WERI-Rb-1 (cell line): ENCODE measurements around the gene MOGAT1.

Experiments
- DNase-seq: peaks from one replicate; pipeline ENCODE4 v3.0.0-alpha.2; 2020
- H3K27ac ChIP-seq: fragments of 250-450 bp; sonication (Bioruptor Pico); 2 replicates; pipeline ENCODE4 v1.5.1; 2020; ENCODE audit warnings: mild to moderate bottlenecking, moderate library complexity
- H3K27me3 ChIP-seq: fragments of 250-450 bp; sonication (Bioruptor Pico); 2 replicates; pipeline ENCODE4 v1.5.1; 2021; ENCODE audit warnings: mild to moderate bottlenecking, low read depth, moderate library complexity; ENCODE audit not compliant: insufficient read depth, severe bottlenecking
- H3K36me3 ChIP-seq: fragments of 250-450 bp; sonication (Bioruptor Pico); 2 replicates; pipeline ENCODE4 v1.5.1; 2020; ENCODE audit warnings: mild to moderate bottlenecking, moderate library complexity
- H3K4me3 ChIP-seq: 2 replicates; pipeline ENCODE4 v1.5.1; 2011; ENCODE audit warnings: low read depth, mild to moderate bottlenecking, control low read depth, low read length
- H3K9me3 ChIP-seq: fragments of 250-450 bp; sonication (Bioruptor Pico); 2 replicates; pipeline ENCODE4 v1.5.1; 2021; ENCODE audit warnings: mild to moderate bottlenecking, moderate library complexity; ENCODE audit not compliant: severe bottlenecking
- TF ChIP-seq, protein P1 (sequence below): IDR thresholded peaks from 2 replicates; pipeline ENCODE4 v1.5.1; 2011; ENCODE audit warnings: low read depth, mild to moderate bottlenecking, control low read depth, inconsistent platforms, low read length

The MOGAT1 gene

DNA sequence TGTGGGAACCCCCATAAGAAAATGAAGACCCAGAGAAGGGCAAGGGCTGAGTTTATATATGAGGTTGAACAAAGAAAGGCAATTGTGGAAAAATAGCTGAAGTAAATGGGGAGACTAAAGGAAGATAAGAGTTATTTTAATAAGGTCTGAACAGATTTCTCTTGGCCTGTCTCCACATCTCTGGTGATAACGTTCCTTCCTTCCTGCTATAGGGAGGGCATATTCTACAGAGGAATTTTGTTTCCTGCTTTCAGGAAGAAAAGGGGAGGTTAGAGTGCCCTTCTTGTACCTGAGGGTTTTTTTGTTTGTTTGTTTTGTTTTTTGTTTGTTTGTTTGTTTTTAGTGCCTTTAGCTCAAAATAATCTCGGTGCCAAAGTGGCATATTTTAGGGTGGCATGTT, 31.6 kb downstream of the MOGAT1 start:
- Histone ChIP-seq H3K36me3 (no peaks in the 10 kb centered on the region), H3K27me3 (no peaks in the 10 kb centered on the region), H3K27ac (no peak overlapping the region), H3K4me3 (no peak overlapping the region), H3K9me3 (no peaks in the 10 kb centered on the region)
- DNase-seq, result no peak
- TF ChIP-seq, protein P1, sequence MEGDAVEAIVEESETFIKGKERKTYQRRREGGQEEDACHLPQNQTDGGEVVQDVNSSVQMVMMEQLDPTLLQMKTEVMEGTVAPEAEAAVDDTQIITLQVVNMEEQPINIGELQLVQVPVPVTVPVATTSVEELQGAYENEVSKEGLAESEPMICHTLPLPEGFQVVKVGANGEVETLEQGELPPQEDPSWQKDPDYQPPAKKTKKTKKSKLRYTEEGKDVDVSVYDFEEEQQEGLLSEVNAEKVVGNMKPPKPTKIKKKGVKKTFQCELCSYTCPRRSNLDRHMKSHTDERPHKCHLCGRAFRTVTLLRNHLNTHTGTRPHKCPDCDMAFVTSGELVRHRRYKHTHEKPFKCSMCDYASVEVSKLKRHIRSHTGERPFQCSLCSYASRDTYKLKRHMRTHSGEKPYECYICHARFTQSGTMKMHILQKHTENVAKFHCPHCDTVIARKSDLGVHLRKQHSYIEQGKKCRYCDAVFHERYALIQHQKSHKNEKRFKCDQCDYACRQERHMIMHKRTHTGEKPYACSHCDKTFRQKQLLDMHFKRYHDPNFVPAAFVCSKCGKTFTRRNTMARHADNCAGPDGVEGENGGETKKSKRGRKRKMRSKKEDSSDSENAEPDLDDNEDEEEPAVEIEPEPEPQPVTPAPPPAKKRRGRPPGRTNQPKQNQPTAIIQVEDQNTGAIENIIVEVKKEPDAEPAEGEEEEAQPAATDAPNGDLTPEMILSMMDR, result no peak

DNA sequence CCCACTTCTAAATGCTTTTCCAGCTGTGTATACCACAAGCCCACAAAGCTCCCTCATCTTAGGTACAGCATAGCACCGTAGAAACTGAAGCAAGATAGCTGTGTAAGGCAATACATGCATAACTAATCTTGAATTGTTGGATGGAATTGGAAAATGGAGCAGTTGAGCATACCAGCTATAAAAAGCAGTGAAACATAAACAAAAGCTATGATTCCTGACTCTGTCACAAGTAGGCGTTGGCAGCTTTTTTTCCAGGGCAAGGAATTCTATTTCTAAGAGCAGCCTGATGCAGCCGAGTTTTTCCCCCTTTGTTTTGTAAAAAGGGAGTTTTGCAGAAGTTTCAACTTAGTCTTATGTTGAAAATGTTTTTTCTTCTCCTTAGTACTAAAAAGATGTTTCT, 32.4 kb downstream of the MOGAT1 start:
- Histone ChIP-seq H3K27me3 (no peaks in the 10 kb centered on the region), H3K36me3 (no peaks in the 10 kb centered on the region), H3K9me3 (no peaks in the 10 kb centered on the region), H3K27ac (no peak overlapping the region), H3K4me3 (no peak overlapping the region)
- TF ChIP-seq, protein P1, result no peak
- DNase-seq, result no peak

DNA sequence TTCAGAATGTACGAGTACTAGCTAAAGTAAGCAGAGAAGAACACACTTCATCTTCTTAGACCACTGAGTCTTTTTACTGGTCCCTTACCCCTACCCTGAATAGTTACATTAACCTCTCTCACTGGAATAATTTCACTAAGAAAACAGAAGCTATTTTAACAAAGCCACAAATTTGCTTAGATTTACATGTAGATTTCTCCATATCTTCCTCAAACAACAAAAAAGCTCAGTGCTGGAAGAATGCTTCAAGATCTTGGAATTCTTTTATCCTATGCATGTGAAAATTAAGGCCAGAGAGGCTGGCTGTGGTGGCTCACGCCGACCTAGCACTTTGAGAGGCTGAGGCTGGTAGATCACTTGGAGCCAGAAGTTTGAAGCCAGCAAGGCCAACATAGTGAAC, 35.2 kb downstream of the MOGAT1 start:
- Histone ChIP-seq H3K27ac (no peak overlapping the region), H3K4me3 (no peak overlapping the region), H3K27me3 (no peaks in the 10 kb centered on the region), H3K9me3 (no peaks in the 10 kb centered on the region), H3K36me3 (no peaks in the 10 kb centered on the region)
- no peak for DNase-seq
- TF ChIP-seq, protein P1, result no peak

DNA sequence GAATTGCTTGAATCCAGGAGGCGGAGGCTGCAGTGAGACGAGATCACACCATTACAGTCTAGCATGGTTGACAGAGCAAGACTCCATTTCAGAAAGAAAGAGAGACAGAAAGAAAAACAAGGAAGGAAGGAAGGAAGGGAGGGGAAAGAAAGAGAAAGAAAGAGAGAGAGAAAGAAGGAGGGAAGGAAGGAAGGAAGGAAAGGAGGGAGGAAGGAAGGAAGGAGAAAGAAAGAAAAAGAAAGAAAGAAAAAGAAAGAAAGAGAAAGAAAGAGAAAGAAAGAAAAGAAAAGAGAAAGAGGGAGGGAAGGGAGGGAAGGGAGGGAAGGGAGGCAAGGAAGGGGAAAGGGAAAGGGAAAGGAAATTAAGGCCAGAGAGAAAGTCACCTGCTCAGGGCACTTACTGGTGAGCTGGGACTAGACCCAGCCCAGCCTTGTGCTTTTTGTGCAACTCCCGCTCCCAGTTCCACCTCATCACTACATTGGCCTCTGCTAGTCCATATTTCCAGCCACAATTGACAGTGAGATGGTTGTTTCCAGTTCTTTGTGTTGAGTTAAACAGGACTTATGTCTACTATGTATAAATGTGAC, 35.7 kb downstream of the MOGAT1 start:
- Histone ChIP-seq H3K27ac (no peak overlapping the region), H3K36me3 (no peaks in the 10 kb centered on the region), H3K9me3 (no peaks in the 10 kb centered on the region), H3K4me3 (no peak overlapping the region), H3K27me3 (no peaks in the 10 kb centered on the region)
- DNase-seq, result no peak
- TF ChIP-seq, protein P1, result no peak

DNA sequence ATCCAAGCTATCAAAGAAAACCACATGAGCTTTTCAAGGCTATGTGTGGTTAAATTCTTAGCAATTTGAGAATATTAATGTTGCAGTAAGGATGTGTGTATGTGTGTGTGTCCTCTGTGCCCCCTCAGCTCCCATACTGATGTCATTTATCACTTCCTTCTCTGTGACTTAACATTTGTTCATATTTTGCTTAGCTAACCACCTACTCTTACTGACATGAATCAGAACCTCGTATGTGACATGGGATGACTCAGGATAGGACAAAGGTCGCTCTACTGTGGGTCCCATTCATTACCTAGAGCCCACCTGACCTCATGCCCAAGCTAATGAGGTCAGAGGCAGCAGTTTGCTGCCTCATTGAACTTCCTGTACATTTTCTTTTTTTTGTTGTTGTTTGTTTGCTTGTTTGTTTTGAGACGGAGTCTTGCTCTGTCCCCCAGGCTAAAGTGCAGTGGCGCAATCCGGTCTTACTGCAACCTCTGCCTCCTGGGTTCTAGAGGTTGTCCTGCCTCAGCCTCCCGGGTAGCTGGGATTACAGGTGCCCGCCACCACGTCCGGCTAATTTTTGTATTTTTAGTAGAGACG, 36.3 kb downstream of the MOGAT1 start:
- TF ChIP-seq, protein P1, result no peak
- Histone ChIP-seq H3K27ac (no peak overlapping the region), H3K4me3 (no peak overlapping the region), H3K36me3 (no peaks in the 10 kb centered on the region), H3K27me3 (no peaks in the 10 kb centered on the region), H3K9me3 (no peaks in the 10 kb centered on the region)
- DNase-seq, result no peak

DNA sequence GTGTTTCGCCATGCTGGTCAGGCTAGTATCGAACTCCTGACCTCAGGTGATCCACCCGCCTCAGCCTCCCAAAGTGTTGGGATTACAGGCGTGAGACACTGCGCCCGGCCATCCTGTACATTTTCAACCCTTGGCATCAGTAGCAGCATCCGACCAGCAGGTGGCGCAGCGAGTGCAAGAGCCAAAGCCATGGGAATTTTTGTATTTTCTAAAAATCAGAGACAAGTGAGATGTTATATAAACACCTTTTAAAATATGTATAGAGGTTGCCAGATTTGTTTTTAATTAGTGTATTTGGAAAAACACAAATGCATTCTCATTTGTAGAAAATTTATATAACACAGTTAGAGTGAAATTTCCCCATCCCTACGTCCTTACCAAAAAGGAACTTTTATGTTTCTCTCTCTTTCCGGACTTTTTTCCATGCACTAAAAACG, 36.8 kb downstream of the MOGAT1 start:
- Histone ChIP-seq H3K27me3 (no peaks in the 10 kb centered on the region), H3K4me3 (no peak overlapping the region), H3K9me3 (no peaks in the 10 kb centered on the region), H3K36me3 (no peaks in the 10 kb centered on the region), H3K27ac (no peak overlapping the region)
- DNase-seq, result peak; percentile 78
- TF ChIP-seq, protein P1, result peak; percentile 71
